Measurements from ENCODE around the gene CACNA2D3.

The CACNA2D3 gene

DNA sequence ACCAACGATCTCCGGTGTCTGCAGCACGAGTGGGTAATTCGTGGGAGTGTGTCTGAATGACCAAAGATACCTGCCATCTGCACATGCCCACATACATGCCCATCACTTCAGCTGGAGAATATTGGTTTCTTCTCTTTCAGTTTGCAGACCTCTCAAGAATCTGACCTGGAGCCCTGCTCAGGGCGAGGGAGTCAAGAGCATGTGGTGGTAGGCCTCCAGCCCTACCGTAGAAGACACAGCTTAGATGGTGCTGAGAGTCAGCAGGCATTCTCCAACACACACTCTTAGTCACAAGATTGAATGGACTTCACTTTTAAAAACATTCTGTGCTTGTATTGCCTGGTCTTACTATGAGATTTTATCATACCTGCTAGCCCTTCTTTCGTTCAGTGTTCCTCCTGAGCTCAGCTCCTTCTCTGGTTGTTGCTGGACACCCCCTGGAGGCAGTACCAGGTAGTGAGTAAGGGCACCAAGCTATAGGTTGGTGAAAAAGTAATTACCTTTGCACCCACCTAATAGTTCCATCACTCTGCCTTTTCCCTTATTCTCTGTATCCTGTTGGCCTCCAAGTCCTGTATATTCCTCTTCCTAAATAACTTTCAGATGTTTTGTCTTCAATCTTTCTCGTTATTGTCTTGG lies 252.0 kb downstream of the CACNA2D3 start:
- DNase-seq (ENCODE audit: low read depth in 2 of 2) = no peak

DNA sequence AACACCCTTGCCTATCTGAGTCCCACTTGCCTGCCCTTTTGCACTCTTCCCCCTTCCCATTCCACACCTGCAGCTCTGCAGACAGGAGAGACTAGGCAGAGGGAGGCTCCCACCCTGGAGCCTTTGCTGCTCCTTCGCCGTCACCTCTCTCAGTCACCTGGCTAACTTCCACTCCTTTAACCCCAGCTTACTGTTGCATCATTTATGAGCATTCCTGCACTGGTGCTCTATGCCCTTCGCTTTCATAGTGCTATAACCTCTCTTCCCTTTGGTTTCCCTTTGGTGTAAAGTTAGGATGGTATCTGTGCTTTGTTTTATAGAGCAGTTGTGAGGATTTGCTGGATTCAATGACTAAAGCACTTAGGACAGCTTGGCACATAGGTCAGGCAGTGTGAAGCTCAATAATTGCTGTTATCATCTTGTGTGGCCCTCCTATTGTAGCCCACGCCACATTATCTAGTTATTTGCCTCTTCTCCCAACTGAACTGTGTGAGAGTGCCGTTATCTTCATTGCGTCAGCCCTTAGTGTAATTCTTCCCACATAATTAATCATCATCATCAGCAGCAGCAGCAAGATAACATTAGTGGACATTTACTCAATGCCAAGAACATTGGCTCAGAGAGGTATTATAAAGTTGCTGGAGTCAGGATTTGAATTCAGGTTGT lies 253.9 kb downstream of the CACNA2D3 start:
- DNase-seq (ENCODE audit: low read depth in 2 of 2) = no peak

DNA sequence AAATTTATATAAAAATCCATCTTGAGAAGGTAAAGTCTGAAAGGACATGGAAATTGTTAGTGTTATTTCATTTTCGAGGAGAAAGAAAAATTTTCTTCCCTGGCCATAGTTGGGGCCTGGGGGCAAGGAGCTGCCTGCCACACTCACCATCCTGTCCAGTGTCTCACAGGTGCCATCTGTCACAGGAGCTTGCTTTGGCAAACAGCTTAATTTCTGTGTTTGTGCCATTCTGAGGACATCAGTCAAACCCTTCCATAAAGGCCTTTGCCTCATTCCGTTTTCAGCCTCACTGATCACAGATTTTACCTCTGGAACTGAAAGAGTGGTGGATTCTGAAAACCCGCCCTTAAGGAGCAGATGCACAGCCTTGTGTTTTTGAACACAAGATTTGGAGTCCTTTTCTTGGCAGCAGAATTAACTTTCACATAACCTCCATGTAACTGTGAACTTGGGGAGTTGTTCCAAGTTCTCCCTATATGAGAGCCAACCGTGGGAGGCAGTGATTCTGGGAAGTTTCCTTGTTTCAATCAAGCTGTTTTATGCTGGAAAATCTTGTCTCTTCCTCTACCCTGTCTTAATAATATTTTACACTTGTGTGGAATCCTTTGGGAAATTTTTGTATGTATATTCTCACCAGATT lies 254.7 kb downstream of the CACNA2D3 start:
- no peak for DNase-seq (ENCODE audit: low read depth in 2 of 2)

DNA sequence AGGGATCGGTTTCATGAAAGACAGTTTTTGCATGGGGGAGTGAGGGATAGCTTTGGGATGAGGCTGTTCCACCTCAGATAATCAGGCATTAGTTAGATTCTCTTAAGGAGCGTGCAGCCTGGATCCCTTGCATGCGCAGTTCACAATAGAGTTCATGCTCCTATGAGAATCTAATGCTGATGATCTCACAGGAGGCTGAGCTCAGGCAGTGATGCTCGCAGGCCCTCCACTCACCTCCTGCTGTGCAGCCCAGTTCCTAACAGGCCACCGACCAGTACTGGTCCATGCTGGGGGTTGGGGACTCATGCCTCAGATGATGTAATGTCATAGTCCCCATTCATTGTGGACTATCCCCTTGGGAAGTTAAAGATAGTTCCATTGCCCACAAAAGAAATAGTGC lies 255.8 kb downstream of the CACNA2D3 start:
- DNase-seq (ENCODE audit: low read depth in 2 of 2) = no peak

DNA sequence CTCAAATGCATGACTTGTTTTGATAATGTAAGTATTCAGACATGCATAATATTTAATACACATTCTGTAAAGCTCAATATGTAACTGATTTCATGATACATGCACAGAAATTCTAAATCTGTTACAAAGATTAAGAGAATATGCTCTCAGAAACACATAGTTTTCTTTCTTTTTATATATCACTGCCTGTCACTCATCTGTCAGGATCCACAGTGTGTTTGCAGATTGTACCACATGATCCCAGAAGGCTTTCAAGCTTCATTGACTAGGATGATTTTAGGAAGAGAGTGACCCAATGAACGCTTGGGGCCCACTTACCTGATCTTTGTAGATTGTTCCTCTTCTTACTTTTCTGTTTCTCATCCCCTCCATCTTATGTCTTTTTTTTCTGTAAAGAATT lies 261.9 kb downstream of the CACNA2D3 start:
- no peak for DNase-seq (ENCODE audit: low read depth in 2 of 2)

DNA sequence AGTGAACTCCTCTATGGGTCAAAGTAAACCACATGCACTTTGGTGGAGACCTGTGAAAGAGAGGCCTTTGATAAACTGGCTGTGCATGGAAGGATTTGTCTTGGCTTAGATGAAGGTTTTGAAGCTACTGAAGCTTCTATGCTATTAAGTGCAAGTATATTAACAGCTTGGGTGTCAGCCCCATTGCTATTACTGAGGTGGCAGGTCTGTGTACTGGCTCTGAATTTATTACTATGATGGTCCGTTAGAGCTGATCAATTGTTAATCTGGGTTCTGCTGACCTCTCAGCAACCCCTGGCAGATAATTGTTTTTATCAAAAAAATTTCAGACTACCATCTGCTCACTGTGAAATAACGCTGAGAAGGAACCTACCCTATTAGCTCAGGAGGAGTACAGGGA lies 268.2 kb downstream of the CACNA2D3 start:
- no peak for DNase-seq (ENCODE audit: low read depth in 2 of 2)

DNA sequence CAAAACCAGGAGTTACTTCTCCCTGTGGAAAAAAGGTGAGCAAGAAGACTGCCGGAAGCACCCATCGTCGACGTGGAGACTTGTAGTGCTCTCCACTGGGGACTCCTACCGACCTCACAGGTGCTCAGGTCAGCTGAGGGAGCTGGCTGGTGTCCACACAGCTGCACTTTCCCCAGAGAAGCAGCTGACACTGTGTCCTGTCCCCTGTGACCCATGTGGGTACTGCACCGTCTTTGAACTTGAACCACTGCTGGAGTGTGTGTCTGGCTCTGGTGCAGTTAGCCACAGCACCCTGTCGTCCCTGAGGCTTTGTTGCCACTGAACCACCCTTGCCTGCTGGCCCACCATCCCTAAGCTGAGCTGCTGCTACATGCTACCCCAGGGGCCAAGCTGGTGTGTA lies 270.8 kb downstream of the CACNA2D3 start:
- no peak for DNase-seq (ENCODE audit: low read depth in 2 of 2)

DNA sequence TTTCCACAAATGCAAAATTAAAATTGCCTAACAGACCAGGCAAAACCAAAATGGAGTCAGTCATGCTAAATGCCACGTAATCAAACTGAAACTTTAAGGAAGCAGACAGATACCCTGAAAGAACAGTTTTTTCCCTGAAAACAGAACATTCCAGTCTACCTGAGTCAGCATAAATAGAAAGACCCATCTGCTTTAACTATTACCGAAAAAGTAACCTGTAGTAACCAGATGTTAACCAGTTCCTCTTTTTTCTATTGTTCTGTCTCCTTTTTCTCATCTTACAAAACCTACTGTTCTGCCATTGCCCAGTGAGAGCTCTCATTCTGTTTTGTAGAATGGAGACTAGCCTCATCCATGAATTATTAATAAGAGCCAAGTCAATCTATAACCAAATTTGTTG lies 286.0 kb downstream of the CACNA2D3 start:
- DNase-seq (ENCODE audit: low read depth in 2 of 2) = no peak

DNA sequence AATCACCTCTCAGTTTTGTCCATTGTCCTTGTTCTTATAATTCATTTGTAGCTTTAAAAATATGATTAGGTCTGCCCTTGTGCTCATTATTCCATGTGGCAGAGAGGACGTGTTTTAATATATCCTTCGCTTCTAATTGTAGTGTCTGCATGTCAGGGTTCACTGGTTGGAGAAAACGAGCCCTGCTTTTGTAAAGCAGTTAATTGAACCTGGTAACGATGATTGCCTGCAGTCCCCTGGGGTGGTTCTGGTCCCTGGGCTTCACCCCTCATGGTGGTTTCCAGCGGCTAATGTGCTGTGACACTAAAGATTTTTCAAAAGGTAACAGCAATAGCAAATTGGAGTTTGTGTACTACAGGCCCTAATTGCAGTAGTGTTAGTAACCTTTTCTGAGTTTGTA lies 299.6 kb downstream of the CACNA2D3 start:
- DNase-seq (ENCODE audit: low read depth in 2 of 2) = no peak

DNA sequence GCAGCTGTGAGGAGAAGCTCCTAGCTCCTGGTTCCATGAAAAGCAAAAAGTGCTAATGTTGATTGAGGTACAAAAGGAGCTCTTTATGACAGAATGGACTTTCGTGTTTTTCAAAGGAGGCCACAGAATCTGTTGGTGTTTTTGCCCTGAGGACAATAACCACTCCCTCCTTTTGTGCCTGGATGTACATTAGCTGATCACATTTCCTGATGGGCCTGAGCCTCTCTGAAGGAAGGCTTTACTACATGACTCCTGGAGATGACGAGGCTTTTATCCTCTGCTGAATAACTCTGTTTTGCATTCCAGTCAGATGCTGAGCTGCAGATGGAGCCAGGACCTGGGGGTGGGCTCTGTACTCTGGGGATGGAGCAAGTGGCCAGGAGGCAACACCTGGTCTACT lies 301.9 kb downstream of the CACNA2D3 start:
- DNase-seq (ENCODE audit: low read depth in 2 of 2) = no peak

DNA sequence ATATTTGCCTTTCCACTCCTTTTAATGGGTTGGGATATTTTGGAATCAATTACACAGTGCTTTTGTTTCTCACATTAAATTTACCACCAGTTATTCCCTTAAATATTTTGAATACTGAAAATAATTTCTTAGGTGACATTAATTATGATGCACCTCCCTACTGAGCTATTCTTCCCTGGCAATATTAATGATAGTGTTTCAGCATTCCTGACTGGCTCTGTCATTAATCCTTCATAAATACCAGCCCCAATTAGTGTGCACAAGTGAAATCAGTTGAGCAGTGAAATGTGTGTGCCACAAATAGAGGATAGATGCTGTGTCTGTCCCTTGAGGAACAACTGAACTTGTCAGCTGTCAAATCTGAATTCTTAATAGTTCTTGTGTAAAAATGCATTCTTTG lies 304.0 kb downstream of the CACNA2D3 start:
- no peak for DNase-seq (ENCODE audit: low read depth in 2 of 2)

DNA sequence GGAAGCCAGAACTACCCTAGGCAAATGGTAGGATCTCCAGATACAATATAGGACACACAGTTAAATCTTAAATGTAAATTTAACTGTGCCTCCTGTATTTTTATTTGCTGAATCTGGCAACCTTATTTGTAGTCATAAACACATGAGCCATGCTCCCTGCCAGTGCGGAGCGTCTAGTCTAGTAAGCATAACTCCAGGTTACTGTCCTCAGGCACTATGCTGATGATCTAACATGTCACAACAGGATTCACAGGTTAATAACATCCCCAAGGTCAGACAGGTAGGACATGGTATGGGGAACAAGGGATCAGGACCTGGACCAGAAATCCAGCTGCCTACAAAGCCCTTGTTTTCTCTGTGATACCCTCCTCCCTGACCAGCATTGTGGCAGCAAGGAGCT lies 305.1 kb downstream of the CACNA2D3 start:
- no peak for DNase-seq (ENCODE audit: low read depth in 2 of 2)

DNA sequence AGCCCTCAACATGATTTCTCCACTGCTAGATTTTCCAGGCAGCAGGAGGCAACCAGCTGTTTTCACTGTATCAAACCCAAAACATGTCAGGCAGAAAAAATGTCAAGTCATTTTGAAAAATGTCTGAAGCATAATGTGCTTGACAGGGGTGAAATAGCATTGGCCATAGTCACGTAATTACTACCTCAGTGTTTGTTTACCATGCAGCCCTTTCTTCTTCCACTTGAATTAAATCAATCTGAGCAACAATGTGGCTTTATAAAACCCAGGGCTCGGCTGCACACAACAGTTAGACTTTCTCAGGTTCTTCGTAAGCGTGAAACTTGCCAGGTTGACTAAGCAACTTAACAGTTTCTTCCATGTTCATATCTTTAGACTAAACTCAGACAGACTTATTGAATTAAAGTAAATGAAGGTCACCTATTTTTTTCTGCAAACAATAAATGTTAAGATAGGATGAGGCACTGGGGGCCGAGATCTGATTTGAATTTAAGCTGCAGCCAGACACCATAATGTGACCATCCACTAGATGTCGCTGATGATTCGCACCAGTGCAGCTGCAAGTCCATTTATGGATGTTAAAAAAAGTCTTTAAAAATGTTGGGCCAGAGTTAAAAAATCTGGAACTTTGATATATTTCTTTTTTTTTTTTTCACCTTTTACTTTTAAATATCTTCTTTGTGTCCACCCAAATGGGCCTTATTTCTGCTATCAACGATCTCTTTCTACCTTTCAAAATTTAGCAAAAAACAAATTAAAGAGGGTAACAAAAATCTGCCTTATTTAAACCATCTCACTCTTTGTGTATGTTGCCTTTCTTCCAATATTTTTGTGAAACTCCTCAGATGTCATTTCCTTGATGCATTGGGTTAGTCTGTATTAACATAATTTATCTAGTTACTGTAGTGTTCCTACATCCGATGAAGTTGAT lies 305.9 kb downstream of the CACNA2D3 start:
- no peak for DNase-seq (ENCODE audit: low read depth in 2 of 2)

DNA sequence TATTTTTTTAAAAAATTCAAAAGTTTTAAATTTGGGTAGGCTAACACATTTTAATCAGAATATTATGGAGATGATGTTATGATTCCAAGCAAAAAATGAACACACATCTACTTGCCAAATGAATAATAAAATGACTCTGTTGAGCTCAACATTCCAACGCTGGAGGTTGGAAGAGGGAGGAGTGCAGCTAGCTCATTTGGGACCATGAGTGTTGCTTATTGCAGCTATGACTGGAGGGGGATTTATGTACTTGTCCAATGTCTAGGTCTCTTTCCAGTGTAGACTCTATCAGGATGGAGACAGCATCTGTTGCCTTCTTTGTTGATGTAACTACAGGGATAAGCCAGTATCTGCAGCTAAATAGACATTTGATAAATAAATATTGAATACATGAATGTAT lies 310.6 kb downstream of the CACNA2D3 start:
- DNase-seq (ENCODE audit: low read depth in 2 of 2) = no peak

DNA sequence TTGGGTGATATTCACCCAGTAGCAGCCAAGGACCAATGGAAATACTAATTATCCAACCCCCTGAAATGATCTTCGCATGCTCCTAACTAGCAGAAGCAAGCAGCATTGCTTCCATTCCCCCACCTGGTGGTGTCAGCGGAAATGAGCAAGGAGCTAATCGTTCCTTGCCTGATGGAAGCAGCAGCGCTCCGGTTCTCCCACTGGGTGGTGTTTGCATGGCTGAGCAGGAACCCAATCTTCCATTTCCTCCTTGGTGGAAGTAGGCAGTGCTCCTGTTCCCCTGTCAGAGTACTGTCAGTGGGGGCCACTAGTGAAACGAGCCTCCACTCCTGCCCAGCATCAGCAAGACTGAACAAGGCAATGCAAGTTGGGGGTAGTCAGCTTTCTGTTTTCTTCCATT lies 311.5 kb downstream of the CACNA2D3 start:
- DNase-seq (ENCODE audit: low read depth in 2 of 2) = no peak

DNA sequence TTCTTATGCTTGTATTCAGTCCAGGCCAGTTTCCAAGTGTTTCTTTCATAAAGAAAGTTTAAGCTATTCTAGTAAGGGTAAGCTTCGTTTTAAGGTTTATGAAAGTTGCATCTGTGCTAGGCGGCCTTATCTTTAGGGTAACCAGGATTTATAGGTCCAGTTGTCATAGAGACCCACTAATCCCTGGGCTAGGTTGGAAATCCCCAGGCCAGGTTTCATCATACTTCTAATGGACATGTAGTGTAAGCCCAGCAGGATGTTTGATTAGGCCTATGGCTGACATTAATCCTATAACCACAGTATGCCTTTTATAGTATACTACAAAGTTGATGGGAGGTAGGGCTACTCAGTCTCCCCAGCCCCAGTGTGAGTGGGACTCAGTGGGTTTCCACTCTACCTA lies 312.4 kb downstream of the CACNA2D3 start:
- DNase-seq (ENCODE audit: low read depth in 2 of 2) = no peak

DNA sequence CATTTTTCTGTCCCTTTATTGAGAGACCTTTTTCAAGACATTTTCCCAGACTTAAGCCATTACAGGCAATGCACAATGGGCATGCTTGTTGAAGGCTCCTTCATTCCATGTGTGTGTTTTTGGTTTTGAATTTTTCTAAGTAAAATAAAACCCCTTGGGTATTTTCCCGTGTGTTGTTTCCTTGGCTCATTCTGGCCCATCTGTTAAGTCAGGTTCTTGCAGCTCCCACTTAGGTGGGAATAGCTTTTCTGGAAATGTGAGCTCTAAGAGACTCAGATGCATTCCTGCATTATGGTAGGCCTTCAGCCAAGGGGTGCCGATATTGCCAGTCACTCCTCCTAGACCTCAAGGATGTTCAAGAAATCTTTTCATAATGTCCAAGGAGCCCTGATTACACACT lies 314.9 kb downstream of the CACNA2D3 start:
- DNase-seq (ENCODE audit: low read depth in 2 of 2) = no peak

DNA sequence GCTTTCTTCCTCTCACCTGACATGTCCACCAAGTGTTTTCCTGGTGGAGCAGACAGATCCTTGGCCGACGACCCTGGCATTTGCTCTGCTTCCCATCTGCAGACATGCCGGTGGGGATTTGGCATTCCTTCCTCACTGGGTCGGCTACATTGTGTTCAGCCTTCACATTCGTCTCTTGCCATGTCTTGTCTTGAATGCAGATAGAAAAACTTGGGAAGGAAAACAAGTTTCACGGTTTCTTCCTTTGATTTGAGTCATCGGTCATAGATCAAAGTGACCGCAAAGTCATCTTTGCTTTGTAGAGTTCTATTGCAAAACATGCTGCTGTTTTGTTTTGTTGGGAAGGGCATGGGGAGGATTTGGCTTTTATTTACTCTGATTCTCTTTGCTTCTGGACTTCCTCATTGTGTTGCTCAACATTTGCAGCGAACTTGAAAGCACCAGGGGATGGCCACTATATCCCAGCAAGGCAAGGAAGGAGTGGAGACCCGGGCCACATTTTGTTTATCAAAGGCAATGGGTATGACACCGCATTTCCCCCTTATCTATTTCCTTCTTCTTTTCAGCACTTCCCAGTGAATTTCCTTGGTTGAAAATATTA lies 321.3 kb downstream of the CACNA2D3 start:
- no peak for DNase-seq (ENCODE audit: low read depth in 2 of 2)

DNA sequence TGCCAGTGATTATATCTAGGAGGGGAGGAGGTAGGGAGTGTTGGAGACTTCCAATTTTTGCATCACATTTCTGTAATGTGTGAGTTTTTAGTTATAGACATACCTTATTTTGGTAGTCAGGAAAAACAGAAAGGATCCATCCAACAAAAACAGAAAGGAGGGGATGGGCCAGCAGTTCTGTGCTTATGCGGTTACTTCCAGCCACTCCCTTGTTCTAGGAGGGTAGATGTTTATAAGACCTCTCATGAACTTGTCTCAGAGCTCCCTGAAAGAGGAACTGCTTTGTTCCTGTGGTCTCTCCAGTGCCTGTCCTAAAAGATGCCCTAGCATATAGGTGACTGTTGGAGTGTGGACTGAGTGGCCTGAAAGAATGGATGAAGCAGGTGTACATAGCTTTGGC lies 323.3 kb downstream of the CACNA2D3 start:
- DNase-seq (ENCODE audit: low read depth in 2 of 2) = no peak

DNA sequence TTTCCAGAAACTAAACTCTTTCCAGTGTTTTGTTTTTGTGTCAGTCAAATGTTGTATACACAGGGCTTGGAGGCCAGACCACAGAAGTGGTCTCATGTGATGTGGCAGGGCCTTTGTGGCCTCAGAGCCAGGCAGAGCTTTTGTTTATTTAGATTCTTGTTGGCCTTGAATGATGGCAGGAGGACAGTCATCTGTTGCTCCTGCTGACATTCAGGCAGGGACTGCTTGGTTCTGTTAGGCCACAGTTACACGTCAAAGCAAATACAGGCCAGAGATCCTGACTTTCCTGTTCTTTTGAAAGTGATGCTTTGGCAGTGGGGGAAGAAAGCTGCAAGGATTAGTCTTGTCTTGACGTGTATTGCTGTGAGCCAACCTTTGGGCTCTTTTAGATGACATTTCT lies 325.1 kb downstream of the CACNA2D3 start:
- no peak for DNase-seq (ENCODE audit: low read depth in 2 of 2)

DNA sequence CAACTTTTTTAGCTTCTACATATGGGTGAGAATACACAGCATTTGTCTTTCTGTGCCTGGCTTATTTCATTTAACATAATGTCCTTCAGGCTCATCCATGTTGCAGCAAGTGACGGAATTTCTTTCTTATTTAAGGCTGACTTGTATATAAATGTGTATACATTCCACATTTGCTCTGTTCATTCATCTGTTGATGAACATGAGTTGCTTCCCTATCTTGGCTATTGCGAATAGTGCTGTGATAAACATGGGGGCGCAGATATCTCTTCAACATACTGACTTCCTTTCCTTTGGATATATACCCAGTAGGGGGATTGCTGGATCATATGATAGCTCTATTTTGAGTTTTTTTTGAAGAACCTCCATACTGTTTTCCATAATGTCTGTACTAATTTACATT lies 332.5 kb downstream of the CACNA2D3 start:
- no peak for DNase-seq (ENCODE audit: low read depth in 2 of 2)

DNA sequence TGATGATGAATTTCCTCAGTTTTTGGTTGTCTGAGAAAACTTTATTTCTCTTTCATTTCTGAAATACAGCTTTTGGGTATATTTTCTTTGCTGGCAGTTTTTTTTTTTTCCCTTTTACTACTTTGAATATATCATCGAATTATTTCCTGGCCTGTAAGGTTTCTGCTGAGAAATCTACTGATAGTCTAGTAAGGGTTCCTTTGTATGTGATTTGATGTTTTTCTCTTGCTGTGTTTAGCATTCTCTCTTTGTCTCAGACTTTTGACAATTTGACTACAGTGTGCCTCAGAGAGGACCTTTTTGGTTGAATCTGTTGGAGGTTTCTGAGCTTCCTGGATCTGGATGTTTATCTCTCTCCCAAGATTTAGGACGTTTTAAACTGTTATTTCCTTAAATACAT lies 336.0 kb downstream of the CACNA2D3 start:
- DNase-seq (ENCODE audit: low read depth in 2 of 2) = no peak

All from stimulated activated CD8-positive, alpha-beta memory T cell treated with anti-CD3 and anti-CD28 coated beads, Interleukin-7, amount 100 ng/mL, for 4 hours (primary cell).